ENCODE data around the gene DGKD.

The DGKD gene

GRCh38 chr2:233476651-233477547 lies 122.6 kb downstream of the DGKD start:
- no peak for DNase-seq
- no peak for ATAC-seq

- ATAC-seq (no peak), DNase-seq (no peak)
Measured at GRCh38 chr2:233477548-233478433, 123.5 kb downstream of the DGKD start.

GRCh38 chr2:233479616-233480489 lies 125.6 kb downstream of the DGKD start:
- no peak for DNase-seq
- no peak for ATAC-seq

GRCh38 chr2:233480490-233481202 lies 126.4 kb downstream of the DGKD start:
- ATAC-seq (no peak), DNase-seq (no peak)

- ATAC-seq (no peak), DNase-seq (no peak)
Measured at GRCh38 chr2:233481368-233482142, 127.3 kb downstream of the DGKD start.

GRCh38 chr2:233482616-233483015 lies 128.3 kb downstream of the DGKD start:
- no peak for DNase-seq
- ATAC-seq, result no peak

GRCh38 chr2:233485726-233486125 lies 131.4 kb downstream of the DGKD start:
- ATAC-seq, result no peak

GRCh38 chr2:233486357-233486756 lies 132.1 kb downstream of the DGKD start:
- DNase-seq, result no peak
- ATAC-seq, result no peak

More at GRCh38 chr2:233485726-233486125, 131.4 kb downstream of the DGKD start:
- no peak for DNase-seq

GRCh38 chr2:233486778-233487552 lies 132.7 kb downstream of the DGKD start:
- ATAC-seq (no peak), DNase-seq (no peak)

- ATAC-seq, result no peak
- DNase-seq, result no peak
Measured at GRCh38 chr2:233487748-233488345, 133.6 kb downstream of the DGKD start.

- DNase-seq (no peak), ATAC-seq (no peak)
Measured at GRCh38 chr2:233489143-233489542, 134.8 kb downstream of the DGKD start.

GRCh38 chr2:233489666-233490065 lies 135.4 kb downstream of the DGKD start:
- ATAC-seq (no peak), DNase-seq (no peak)

GRCh38 chr2:233490831-233491230 lies 136.5 kb downstream of the DGKD start:
- no peak for ATAC-seq
- DNase-seq, result no peak

- no peak for ATAC-seq
- no peak for DNase-seq
Measured at GRCh38 chr2:233491326-233491725, 137.0 kb downstream of the DGKD start.

GRCh38 chr2:233492078-233492477 lies 137.8 kb downstream of the DGKD start:
- ATAC-seq (no peak), DNase-seq (no peak)

GRCh38 chr2:233492751-233493150 lies 138.5 kb downstream of the DGKD start:
- DNase-seq (no peak), ATAC-seq (no peak)

GRCh38 chr2:233495503-233496496 lies 141.5 kb downstream of the DGKD start:
- DNase-seq, result no peak
- ATAC-seq, result no peak

- ATAC-seq (peak; percentile 28), DNase-seq (no peak)
Measured at GRCh38 chr2:233497692-233498091, 143.4 kb downstream of the DGKD start.

All from stimulated activated naive CD8-positive, alpha-beta T cell treated with anti-CD3 and anti-CD28 coated beads, Interleukin-15, Interleukin-2, amounts not matched to agents 100 U/mL and 50 U/mL, for 24 hours (primary cell).